Skeletal muscle cell (primary cell): Measurements from ENCODE around the gene CELSR2.
A peak's percentile ranks its signal among the peaks of the same experiment; 100 is the strongest.
"Not testable (repeated sequence)": the region's sequence is repeated elsewhere in the genome, so short reads cannot be mapped to it uniquely, and the experiment has no call there.

Experiments
- DNase-seq: peaks from one replicate; pipeline ENCODE4 v3.0.0-alpha.2; 2010; ENCODE audit warnings: low read depth
- H3K4me3 ChIP-seq: 2 replicates; pipeline ENCODE4 v1.5.1; 2011; ENCODE audit warnings: low read depth, mild to moderate bottlenecking, control low read depth, low read length, moderate library complexity

Gene CELSR2

GRCh38 chr1:109294481-109294880 is 45.1 kb downstream of the CELSR2 start:
- no peak for DNase-seq
- H3K4me3 ChIP-seq = no peak overlapping the region

- H3K4me3 ChIP-seq = no peak overlapping the region
- no peak for DNase-seq
These were observed 46.5 kb downstream of the CELSR2 start for GRCh38 chr1:109295712-109296415.

GRCh38 chr1:109296782-109297181 is 47.4 kb downstream of the CELSR2 start:
- no peak for DNase-seq
- H3K4me3 ChIP-seq = no peak overlapping the region

- DNase-seq = peak; percentile 93
These were observed 49.6 kb downstream of the CELSR2 start for GRCh38 chr1:109298666-109299557.

GRCh38 chr1:109299558-109300343 is 50.4 kb downstream of the CELSR2 start:
- H3K4me3 ChIP-seq = no peak overlapping the region
- peak; percentile 73 for DNase-seq

More at GRCh38 chr1:109298666-109299557, 49.6 kb downstream of the CELSR2 start:
- H3K4me3 ChIP-seq = no peak overlapping the region

- H3K4me3 ChIP-seq = no peak overlapping the region
- DNase-seq = no peak
These were observed 51.4 kb downstream of the CELSR2 start for GRCh38 chr1:109300650-109301151.

- H3K4me3 ChIP-seq = no peak overlapping the region
- DNase-seq = no peak
These were observed 52.5 kb downstream of the CELSR2 start for GRCh38 chr1:109301874-109302273.

- DNase-seq = no peak
These were observed 55.0 kb downstream of the CELSR2 start for GRCh38 chr1:109304226-109304920.

GRCh38 chr1:109305991-109306390 is 56.7 kb downstream of the CELSR2 start:
- DNase-seq, H3K4me3 ChIP-seq: not testable (repeated sequence)

More at GRCh38 chr1:109304226-109304920, 55.0 kb downstream of the CELSR2 start:
- H3K4me3 ChIP-seq = no peak overlapping the region

GRCh38 chr1:109306832-109307273 is 57.5 kb downstream of the CELSR2 start, which contains the start of gene MYBPHL:
Gene MYBPHL (minus strand): TSS chr1:109307011. CDS start chr1:109306991, 20 bp downstream.
- DNase-seq = no peak
- no peak within 1 kb of the TSS for H3K4me3 ChIP-seq

GRCh38 chr1:109307274-109308021 is 58.1 kb downstream of the CELSR2 start:
- no peak overlapping the region for H3K4me3 ChIP-seq
- no peak for DNase-seq

GRCh38 chr1:109309347-109309746 is 60.0 kb downstream of the CELSR2 start:
- no peak overlapping the region for H3K4me3 ChIP-seq
- no peak for DNase-seq

- DNase-seq = no peak
These were observed 62.9 kb downstream of the CELSR2 start for GRCh38 chr1:109312246-109312645.

GRCh38 chr1:109312978-109313775 is 63.8 kb downstream of the CELSR2 start:
- DNase-seq = peak; percentile 27
- H3K4me3 ChIP-seq = no peak overlapping the region

More at GRCh38 chr1:109312246-109312645, 62.9 kb downstream of the CELSR2 start:
- H3K4me3 ChIP-seq = no peak overlapping the region

GRCh38 chr1:109314795-109315194 is 65.5 kb downstream of the CELSR2 start:
- peak; percentile 61 for DNase-seq
- no peak overlapping the region for H3K4me3 ChIP-seq

- DNase-seq = no peak
- H3K4me3 ChIP-seq = no peak overlapping the region
These were observed 65.9 kb downstream of the CELSR2 start for GRCh38 chr1:109315288-109315687.

- DNase-seq = no peak
- H3K4me3 ChIP-seq = no peak overlapping the region
These were observed 67.2 kb downstream of the CELSR2 start for GRCh38 chr1:109316506-109316905.
